ENCODE data around the gene CTDSPL.

DNA sequence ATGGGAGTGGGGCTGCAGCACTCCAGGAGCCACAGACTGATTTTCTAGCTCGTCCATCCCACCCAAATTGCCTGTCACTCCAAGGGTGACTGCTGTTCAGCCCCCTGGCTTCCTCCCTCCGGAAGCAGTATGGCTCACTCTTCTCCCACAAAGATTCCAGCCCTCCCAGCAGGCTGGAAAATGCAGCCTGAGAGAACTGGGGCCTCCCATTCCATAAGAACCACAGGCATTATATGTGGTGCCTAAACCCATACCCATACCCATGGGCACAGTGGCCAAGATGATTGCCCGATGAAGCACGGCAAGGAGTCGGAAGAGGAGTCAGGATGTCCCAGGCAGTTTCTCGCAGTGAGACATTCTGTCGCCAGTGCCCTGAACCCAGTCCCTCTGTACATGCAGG, 122.9 kb downstream of the CTDSPL start:
- TF ChIP-seq POLR2AphosphoS5 (IDR thresholded peaks at IDR 0.05) (no peak), EP300 (IDR thresholded peaks at IDR 0.05) (no peak)
- TF ChIP-seq, protein P1, sequence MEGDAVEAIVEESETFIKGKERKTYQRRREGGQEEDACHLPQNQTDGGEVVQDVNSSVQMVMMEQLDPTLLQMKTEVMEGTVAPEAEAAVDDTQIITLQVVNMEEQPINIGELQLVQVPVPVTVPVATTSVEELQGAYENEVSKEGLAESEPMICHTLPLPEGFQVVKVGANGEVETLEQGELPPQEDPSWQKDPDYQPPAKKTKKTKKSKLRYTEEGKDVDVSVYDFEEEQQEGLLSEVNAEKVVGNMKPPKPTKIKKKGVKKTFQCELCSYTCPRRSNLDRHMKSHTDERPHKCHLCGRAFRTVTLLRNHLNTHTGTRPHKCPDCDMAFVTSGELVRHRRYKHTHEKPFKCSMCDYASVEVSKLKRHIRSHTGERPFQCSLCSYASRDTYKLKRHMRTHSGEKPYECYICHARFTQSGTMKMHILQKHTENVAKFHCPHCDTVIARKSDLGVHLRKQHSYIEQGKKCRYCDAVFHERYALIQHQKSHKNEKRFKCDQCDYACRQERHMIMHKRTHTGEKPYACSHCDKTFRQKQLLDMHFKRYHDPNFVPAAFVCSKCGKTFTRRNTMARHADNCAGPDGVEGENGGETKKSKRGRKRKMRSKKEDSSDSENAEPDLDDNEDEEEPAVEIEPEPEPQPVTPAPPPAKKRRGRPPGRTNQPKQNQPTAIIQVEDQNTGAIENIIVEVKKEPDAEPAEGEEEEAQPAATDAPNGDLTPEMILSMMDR (IDR thresholded peaks at IDR 0.05) = no peak

Measured in sigmoid colon (tissue), 4 donors.